Measurements from ENCODE around the gene VSTM4.

Gene VSTM4

GRCh38 chr10:49141541-49142332 is 26.4 kb upstream of the VSTM4 start:
- DNase-seq (ENCODE audit: low read depth in 2 of 2): no peak

GRCh38 chr10:49140304-49141177 is 25.2 kb upstream of the VSTM4 start:
- no peak for DNase-seq (ENCODE audit: low read depth in 2 of 2)

GRCh38 chr10:49139846-49140195 is 24.5 kb upstream of the VSTM4 start:
- DNase-seq (ENCODE audit: low read depth in 2 of 2): no peak

DNA sequence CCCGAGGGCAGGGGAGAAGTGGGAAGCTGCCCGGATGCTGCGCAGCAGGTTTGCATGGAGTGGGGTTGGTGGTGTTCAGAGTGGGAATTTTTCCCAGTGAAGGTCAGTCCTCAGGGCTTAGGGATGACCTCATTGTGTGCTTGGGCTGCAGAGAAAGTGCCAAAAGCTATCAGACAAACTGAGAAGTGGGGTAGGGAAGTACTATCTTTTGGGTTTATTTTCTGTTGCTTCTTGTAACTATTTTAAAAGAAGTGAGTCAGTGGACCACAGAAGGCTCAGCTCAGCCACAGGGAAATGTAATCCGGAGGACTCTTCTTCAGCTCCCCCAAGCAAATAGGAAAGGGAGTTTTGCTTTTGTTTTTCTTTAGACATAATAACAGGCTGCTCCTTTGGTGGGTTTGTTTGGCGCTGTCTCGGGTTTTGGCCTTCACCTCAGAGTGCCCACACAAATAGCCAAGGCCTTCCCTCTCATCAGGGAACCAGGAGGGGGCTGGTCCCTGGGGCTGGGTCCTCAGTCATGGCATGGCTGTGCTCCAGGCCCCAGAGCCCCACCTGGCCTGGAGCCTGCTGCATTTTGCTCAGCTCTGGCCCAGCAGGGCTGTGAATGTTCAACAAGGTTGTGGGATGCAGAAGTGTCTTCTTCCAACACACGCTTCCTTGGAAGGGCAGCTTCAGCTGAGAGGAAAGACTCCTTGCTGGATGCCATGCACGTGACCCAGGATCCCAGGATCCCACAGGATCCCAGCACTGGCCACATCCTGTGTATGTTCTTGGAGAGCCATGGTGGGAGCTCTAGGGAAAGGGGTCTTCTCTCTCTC is 23.9 kb upstream of the VSTM4 start:
- DNase-seq (ENCODE audit: low read depth in 2 of 2): no peak

- no peak for DNase-seq (ENCODE audit: low read depth in 2 of 2)
These were observed 23.1 kb upstream of the VSTM4 start for GRCh38 chr10:49138361-49138891.

DNA sequence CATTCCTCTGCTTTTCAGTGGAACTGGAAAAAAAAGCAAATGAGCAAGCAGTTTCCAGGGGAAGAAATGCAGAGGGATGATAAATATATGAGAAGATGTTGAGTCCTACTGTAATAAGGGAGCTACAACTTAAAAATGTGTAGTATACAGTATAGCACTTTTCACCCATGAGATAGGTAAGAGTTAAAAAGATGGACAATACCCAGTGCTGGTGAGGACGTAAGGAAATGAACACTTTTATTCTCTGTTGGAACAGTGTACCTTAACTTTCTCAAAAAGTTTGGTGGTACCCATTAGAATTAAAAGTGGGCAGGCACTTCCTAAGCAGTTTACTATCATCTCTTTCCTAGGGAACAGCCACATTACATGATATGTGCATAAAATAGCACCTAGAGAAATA is 21.2 kb upstream of the VSTM4 start:
- DNase-seq (ENCODE audit: low read depth in 2 of 2): no peak

DNA sequence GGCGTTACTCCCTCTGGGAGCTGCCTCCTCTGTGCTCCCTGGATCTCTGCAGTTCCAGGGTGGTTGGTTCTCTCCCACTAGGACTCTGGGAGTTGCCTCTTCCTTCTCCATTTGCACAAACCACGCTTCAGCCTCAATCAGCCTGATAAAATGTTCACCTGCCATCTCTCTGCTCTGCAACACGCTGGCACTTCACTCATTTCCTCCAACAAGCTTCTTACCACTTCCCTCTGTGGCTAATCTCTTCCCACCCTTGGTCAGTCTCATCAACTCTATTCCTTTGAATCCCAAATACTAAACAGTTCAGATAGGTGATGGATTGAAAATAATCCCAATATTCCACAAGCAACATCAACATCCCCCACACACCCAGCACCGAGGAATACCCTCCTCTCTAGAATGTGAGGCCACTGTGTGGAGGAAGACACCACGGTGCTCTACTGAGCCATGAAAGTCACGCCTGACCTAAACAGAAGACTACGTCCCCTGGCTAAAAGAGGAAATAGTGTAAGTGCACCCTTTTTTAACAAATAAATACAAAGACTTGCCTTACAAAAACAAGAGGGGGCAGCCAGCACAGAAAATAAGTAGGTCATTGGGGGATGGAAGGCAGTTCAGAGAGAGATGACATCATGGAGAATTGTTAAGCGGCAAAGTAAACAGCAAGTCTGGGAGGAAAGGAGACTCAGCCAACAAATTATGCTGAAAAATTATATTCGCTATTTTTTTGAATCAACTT is 20.4 kb upstream of the VSTM4 start:
- no peak for DNase-seq (ENCODE audit: low read depth in 2 of 2)

GRCh38 chr10:49134327-49134726 is 19.0 kb upstream of the VSTM4 start:
- no peak for DNase-seq (ENCODE audit: low read depth in 2 of 2)

DNA sequence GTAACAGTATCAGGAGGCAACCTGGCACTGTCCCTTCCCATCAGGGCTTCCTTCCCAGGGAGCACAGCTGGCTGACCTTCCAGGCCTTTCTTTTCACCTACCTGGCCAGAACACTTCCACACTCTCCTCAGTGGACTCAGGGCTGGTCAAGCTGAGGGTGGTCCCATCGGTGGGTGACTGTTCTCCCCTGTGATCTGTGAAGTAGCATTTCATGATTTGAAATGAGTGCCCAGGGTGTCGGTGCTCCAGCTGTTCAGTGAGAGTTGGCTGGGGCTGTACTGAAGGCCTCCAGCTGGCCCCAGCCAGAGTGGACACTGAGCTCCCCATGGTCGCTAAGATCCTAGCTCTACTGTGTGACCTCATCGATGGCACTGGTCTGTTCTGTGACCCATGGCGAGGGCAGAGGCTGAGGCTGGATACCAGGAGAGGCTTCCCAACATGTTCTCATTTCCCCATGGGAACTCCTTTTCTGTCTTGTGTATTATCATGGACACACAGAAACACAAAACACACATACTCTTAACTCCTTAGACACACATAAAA is 18.5 kb upstream of the VSTM4 start, which contains the start of gene FAM170B:
TSS of gene FAM170B (minus strand) at position 316 of the 543 bp plus-strand sequence. CDS start at position 213, 103 bp downstream.
- no peak for DNase-seq (ENCODE audit: low read depth in 2 of 2)

DNA sequence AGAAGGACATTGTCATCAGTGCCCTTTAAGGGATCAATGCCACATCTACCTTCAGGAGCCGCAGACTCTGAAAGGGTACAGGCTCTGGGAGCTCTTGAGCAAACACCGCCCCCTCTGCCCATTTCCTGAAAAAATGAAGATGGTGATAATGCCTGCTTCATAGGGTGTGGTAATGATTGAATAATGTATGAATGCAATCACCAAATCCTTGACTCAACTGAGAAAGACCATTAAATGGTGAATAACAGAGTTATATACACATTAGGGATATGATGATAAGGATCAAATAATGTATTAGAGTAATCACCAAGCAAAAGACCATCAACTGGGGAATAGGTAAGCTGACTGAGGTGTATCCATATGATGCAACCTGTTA is 17.0 kb upstream of the VSTM4 start:
- DNase-seq (ENCODE audit: low read depth in 2 of 2): no peak

- DNase-seq (ENCODE audit: low read depth in 2 of 2): no peak
These were observed 16.4 kb upstream of the VSTM4 start for GRCh38 chr10:49131507-49132361.

DNA sequence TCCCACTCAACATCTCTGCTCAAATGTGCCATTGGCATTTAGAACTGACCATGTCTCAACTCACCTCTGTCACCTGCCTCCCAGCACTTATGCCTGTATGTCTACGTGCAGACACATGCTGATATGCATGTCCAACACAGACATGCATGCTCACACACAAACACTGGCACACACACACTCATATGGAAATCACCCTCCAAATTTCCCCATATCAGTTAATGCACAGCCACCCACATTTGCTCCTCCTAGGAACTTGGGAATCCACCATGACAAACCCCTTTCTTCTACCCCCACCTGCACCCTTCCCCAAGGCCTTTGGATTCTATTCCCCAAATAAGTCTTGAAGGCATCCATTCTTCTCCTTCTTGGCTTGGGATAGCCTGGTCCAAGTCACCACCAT is 14.1 kb upstream of the VSTM4 start:
- no peak for DNase-seq (ENCODE audit: low read depth in 2 of 2)

DNA sequence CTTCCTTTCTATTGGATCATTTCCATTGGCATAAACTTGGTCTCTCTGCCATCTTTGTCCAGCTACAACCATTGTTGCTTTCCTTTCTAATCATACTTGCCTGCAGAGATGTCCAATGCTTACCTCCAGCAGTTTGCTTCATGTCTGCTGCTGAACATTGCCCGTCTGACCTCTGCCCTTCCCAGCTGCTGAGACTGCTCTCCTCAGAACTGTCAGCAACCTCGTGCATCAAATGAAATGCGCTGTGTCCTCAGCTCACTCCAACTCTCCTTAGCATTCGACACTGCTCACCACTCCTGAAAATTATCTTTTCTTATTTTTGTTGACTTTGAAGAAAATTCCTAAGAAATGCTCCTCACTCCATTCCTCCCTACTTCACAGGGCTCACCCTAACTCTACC is 13.5 kb upstream of the VSTM4 start:
- no peak for DNase-seq (ENCODE audit: low read depth in 2 of 2)

GRCh38 chr10:49123981-49124950 is 8.9 kb upstream of the VSTM4 start:
- DNase-seq (ENCODE audit: low read depth in 2 of 2): no peak

GRCh38 chr10:49120911-49121310 is 5.6 kb upstream of the VSTM4 start:
- DNase-seq (ENCODE audit: low read depth in 2 of 2): no peak

DNA sequence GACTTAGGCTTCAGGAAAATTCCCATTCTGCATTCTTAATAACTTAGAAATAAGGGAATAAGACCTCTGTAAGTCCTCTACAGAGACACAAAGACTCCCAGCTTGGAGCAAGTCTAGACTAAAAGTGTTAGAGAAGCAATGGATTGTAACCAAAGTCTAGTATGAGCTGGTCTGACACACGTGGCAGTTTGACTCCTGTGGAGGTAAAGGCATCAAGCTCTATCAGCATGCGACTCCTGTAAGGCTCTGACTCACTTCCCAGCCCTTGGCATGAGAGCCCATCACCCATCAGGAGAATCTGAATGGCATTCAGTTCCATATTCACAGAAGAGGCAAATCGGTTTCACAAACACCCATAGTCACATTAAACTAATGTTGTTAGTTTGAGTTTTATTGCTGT is 4.4 kb upstream of the VSTM4 start:
- no peak for DNase-seq (ENCODE audit: low read depth in 2 of 2)

DNA sequence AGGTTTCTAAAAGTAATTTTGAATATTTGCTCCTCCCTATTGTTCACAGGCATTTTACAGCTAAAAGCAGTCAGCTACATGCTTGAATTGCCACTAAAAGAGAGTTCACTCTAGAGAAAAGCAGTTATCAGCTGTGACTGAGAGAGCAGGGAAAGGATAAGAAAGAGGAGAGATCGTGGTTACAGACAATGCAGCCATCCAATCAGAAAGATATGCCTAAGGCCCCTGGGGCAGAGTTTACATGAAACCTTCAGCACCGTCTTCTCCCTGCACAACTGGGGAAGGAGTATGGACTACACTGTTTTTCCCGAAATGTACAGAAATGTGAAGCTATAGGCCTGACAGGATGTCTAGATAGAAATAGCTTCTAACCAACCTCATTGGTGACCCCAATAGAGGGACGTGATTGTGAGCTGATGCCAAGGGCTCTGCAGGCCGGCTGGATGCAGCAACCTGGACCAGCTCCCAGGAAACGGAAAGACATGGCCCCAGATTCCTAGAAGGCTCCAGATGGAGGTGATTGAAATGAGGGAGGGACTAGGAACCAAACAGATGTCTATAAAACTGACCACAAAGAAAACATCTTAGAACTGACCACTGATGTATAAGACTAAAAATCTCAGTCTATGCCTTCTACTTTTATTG is 3.2 kb upstream of the VSTM4 start:
- DNase-seq (ENCODE audit: low read depth in 2 of 2): no peak

DNA sequence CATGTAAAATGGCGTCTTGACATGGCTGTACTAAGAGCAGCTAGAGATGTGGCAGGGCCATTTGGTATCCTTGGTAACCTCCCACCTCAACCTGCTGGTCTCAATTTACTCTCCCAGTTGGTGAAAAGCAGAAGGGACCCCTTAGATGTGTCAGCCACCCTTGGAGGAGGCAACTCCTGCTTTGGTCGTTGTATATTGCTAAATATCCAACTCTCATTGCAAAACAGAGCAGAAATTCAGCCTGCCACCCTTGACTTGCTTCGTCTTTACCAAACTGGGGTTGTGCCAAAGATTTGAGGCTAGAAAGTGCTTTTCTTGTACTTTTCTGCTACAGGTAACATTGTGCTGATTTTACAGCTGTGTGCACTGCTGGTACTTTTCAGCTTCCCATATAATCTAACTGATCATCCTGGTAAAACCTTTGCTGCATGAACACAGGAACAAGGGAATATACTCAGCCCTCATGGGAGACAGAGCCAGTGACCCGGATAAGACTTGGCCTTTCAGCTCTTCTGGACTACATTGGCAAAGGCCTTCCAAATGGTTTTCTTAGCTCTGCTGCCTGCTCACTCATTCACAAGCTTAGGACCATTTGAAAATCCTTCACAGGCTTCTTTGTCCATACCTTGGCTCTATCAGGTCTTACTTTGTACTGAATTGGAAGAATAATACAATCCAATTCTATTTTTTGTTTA is 2.2 kb upstream of the VSTM4 start:
- no peak for DNase-seq (ENCODE audit: low read depth in 2 of 2)
